ENCODE measurements around the gene CDCA3. TPM values are rescaled to one million over a fixed set of nuclear protein-coding genes. Genes with fewer than 3 reads are reported as not detected.
A peak's percentile ranks its signal among the peaks of the same experiment; 100 is the strongest.

Gene CDCA3
- total RNA-seq, 2 experiments from 2014 or later = 96.5 to 101 TPM

- Mint-ChIP-seq H3K4me3 (peak overlapping the region; percentile 85), H3K27ac (peak overlapping the region; percentile 73), H3K4me1 (peaks cover 50% of the 10 kb centered on the region), H3K9me3 (no peaks in the 10 kb centered on the region), H3K27me3 (no peaks in the 10 kb centered on the region), H3K36me3 (ENCODE audit: low read depth) (peaks cover 48% of the 10 kb centered on the region)
- CTCF ChIA-PET = interaction anchor here (1.4 to 8.6 kb wide), 3 partner anchors 15 to 18 kb away, joined by 6 to 161 read pairs (median 35); partner anchors contain the start of genes SPSB2 and TPI1
- DNase-seq = no peak
- POLR2A ChIA-PET = interaction anchor here (0.6 to 8.9 kb wide), 9 partner anchors 16 to 161 kb away, joined by 3 to 312 read pairs (median 37); partner anchors contain the start of genes C12orf57, CD4, COPS7A and MLF2
These were observed 1.0 kb downstream of the CDCA3 start for GRCh38 chr12:6849976-6850560.

GRCh38 chr12:6849427-6849826 is 1.7 kb downstream of the CDCA3 start:
- Mint-ChIP-seq H3K36me3 (ENCODE audit: low read depth) (peaks cover 49% of the 10 kb centered on the region), H3K4me1 (peaks cover 45% of the 10 kb centered on the region), H3K4me3 (peak overlapping the region; percentile 85), H3K27ac (peak overlapping the region; percentile 62), H3K9me3 (no peaks in the 10 kb centered on the region), H3K27me3 (no peaks in the 10 kb centered on the region)
- ChIA-PET CTCF (interaction anchor here (1.4 to 8.6 kb wide), 3 partner anchors 13 to 19 kb away, joined by 9 to 161 read pairs (median 35); partner anchors contain the start of genes SPSB2 and TPI1), POLR2A (interaction anchor here (0.6 to 8.9 kb wide), 6 partner anchors 15 to 96 kb away, joined by 3 to 312 read pairs (median 45); partner anchors contain the start of genes CD4, MLF2, SPSB2 and TPI1)
- no peak for DNase-seq

GRCh38 chr12:6847676-6848075 is 3.4 kb downstream of the CDCA3 start:
- H3K27ac Mint-ChIP-seq = no peak overlapping the region
- H3K36me3 Mint-ChIP-seq (ENCODE audit: low read depth) = peaks cover 46% of the 10 kb centered on the region
- peaks cover 30% of the 10 kb centered on the region for H3K4me1 Mint-ChIP-seq
- CTCF ChIA-PET = interaction anchor here (1.4 kb wide), 1 partner anchor 12 kb away, joined by 9 read pairs; no protein-coding TSS in a partner anchor
- H3K9me3 Mint-ChIP-seq = no peaks in the 10 kb centered on the region
- no peak for DNase-seq
- no peaks in the 10 kb centered on the region for H3K27me3 Mint-ChIP-seq
- no peak overlapping the region for H3K4me3 Mint-ChIP-seq
- POLR2A ChIA-PET = interaction anchor here (1.0 to 8.9 kb wide), 2 partner anchors 8 to 20 kb away, joined by 5 to 312 read pairs; partner anchors contain the start of genes SPSB2 and TPI1

GRCh38 chr12:6846316-6846869 is 4.7 kb downstream of the CDCA3 start:
- Mint-ChIP-seq H3K36me3 (ENCODE audit: low read depth) (peaks cover 46% of the 10 kb centered on the region), H3K27ac (no peak overlapping the region), H3K4me3 (no peak overlapping the region), H3K9me3 (no peaks in the 10 kb centered on the region), H3K4me1 (peaks cover 28% of the 10 kb centered on the region), H3K27me3 (no peaks in the 10 kb centered on the region)
- POLR2A ChIA-PET = no interaction called here
- DNase-seq = no peak
- CTCF ChIA-PET = interaction anchor here (0.6 kb wide), 1 partner anchor 166 kb away, joined by 3 read pairs; no protein-coding TSS in a partner anchor

GRCh38 chr12:6845395-6845794 is 5.7 kb downstream of the CDCA3 start:
- H3K4me3 Mint-ChIP-seq = no peak overlapping the region
- ChIA-PET CTCF (interaction anchor here (0.6 to 2.5 kb wide), 3 partner anchors 9 to 165 kb away, joined by 3 to 8 read pairs (median 5); no protein-coding TSS in a partner anchor), POLR2A (interaction anchor here (1.2 to 2.5 kb wide), 3 partner anchors 11 to 21 kb away, joined by 3 to 10 read pairs (median 3); partner anchors contain the start of gene TPI1)
- H3K27me3 Mint-ChIP-seq = no peaks in the 10 kb centered on the region
- no peak for DNase-seq
- H3K27ac Mint-ChIP-seq = no peak overlapping the region
- no peaks in the 10 kb centered on the region for H3K9me3 Mint-ChIP-seq
- H3K36me3 Mint-ChIP-seq (ENCODE audit: low read depth) = peaks cover 41% of the 10 kb centered on the region
- H3K4me1 Mint-ChIP-seq = peaks cover 23% of the 10 kb centered on the region

GRCh38 chr12:6843118-6843902 is 7.8 kb downstream of the CDCA3 start:
- H3K9me3 Mint-ChIP-seq = no peaks in the 10 kb centered on the region
- H3K36me3 Mint-ChIP-seq (ENCODE audit: low read depth) = peaks cover 26% of the 10 kb centered on the region
- CTCF ChIA-PET = interaction anchor here (0.7 to 2.5 kb wide), 4 partner anchors 9 to 26 kb away, joined by 3 to 17 read pairs (median 7); no protein-coding TSS in a partner anchor
- no peaks in the 10 kb centered on the region for H3K27me3 Mint-ChIP-seq
- POLR2A ChIA-PET = interaction anchor here (0.6 to 2.5 kb wide), 5 partner anchors 9 to 26 kb away, joined by 3 to 10 read pairs (median 4); partner anchors contain the start of gene TPI1
- no peak for DNase-seq
- peaks cover 4% of the 10 kb centered on the region for H3K4me1 Mint-ChIP-seq
- H3K27ac Mint-ChIP-seq = no peak overlapping the region
- no peak overlapping the region for H3K4me3 Mint-ChIP-seq

- Mint-ChIP-seq H3K4me1 (no peaks in the 10 kb centered on the region), H3K4me3 (no peak overlapping the region), H3K9me3 (no peaks in the 10 kb centered on the region), H3K36me3 (ENCODE audit: low read depth) (peaks cover 16% of the 10 kb centered on the region), H3K27me3 (no peaks in the 10 kb centered on the region), H3K27ac (no peak overlapping the region)
- no peak for DNase-seq
- CTCF ChIA-PET = interaction anchor here (1.1 to 1.4 kb wide), 2 partner anchors 9 to 17 kb away, joined by 3 to 5 read pairs; no protein-coding TSS in a partner anchor
- POLR2A ChIA-PET = interaction anchor here (1.2 to 1.7 kb wide), 2 partner anchors 9 to 90 kb away, joined by 3 to 7 read pairs; partner anchors contain the start of genes CDCA3 and USP5
These were observed 9.0 kb downstream of the CDCA3 start for GRCh38 chr12:6842075-6842474.

- ChIA-PET POLR2A (interaction anchor here (1.0 to 2.5 kb wide), 6 partner anchors 10 to 88 kb away, joined by 3 to 19 read pairs (median 5); partner anchors contain the start of genes CDCA3, P3H3 and USP5), CTCF (interaction anchor here (0.6 to 1.2 kb wide), 2 partner anchors 29 to 97 kb away, joined by 3 read pairs; no protein-coding TSS in a partner anchor)
- H3K4me1 Mint-ChIP-seq = no peaks in the 10 kb centered on the region
- no peak within 1 kb of the TSS for H3K4me3 Mint-ChIP-seq
- H3K36me3 Mint-ChIP-seq (ENCODE audit: low read depth) = peaks cover 6% of the 10 kb centered on the region
- no peak for DNase-seq
- H3K9me3 Mint-ChIP-seq = no peaks in the 10 kb centered on the region
- H3K27ac Mint-ChIP-seq = no peak within 1 kb of the TSS
- H3K27me3 Mint-ChIP-seq = no peaks in the 10 kb centered on the region
These were observed 10.1 kb downstream of the CDCA3 start, which contains the start of gene GNB3 for GRCh38 chr12:6840761-6841515. Gene GNB3 (plus strand): TSS chr12:6840925. CDS start chr12:6841288, 363 bp downstream.

GRCh38 chr12:6840330-6840729 is 10.8 kb downstream of the CDCA3 start:
- no peak for DNase-seq
- ChIA-PET POLR2A (interaction anchor here (0.7 to 2.5 kb wide), 6 partner anchors 8 to 108 kb away, joined by 3 to 19 read pairs (median 4); partner anchors contain the start of genes CDCA3, P3H3 and USP5), CTCF (interaction anchor here (0.6 kb wide), 1 partner anchor 97 kb away, joined by 3 read pairs; no protein-coding TSS in a partner anchor)
- peaks cover 4% of the 10 kb centered on the region for H3K36me3 Mint-ChIP-seq (ENCODE audit: low read depth)
- no peaks in the 10 kb centered on the region for H3K9me3 Mint-ChIP-seq
- no peak overlapping the region for H3K27ac Mint-ChIP-seq
- H3K4me3 Mint-ChIP-seq = no peak overlapping the region
- H3K4me1 Mint-ChIP-seq = peaks cover 4% of the 10 kb centered on the region
- no peaks in the 10 kb centered on the region for H3K27me3 Mint-ChIP-seq

- Mint-ChIP-seq H3K27me3 (no peaks in the 10 kb centered on the region), H3K9me3 (no peaks in the 10 kb centered on the region), H3K27ac (no peak overlapping the region), H3K36me3 (ENCODE audit: low read depth) (no peaks in the 10 kb centered on the region), H3K4me3 (no peak overlapping the region), H3K4me1 (peaks cover 7% of the 10 kb centered on the region)
- ChIA-PET CTCF (interaction anchor here (0.6 to 1.1 kb wide), 3 partner anchors 13 to 178 kb away, joined by 3 to 4 read pairs (median 3); partner anchors contain the start of genes LPCAT3 and USP5), POLR2A (interaction anchor here (0.7 to 2.5 kb wide), 6 partner anchors 9 to 107 kb away, joined by 3 to 19 read pairs (median 4); partner anchors contain the start of genes CDCA3, P3H3 and USP5)
- DNase-seq = no peak
These were observed 11.4 kb downstream of the CDCA3 start for GRCh38 chr12:6839482-6840201.

GRCh38 chr12:6838854-6839253 is 12.2 kb downstream of the CDCA3 start:
- peaks cover 2% of the 10 kb centered on the region for H3K27me3 Mint-ChIP-seq
- H3K36me3 Mint-ChIP-seq (ENCODE audit: low read depth) = no peaks in the 10 kb centered on the region
- no peak overlapping the region for H3K27ac Mint-ChIP-seq
- peaks cover 9% of the 10 kb centered on the region for H3K4me1 Mint-ChIP-seq
- no peaks in the 10 kb centered on the region for H3K9me3 Mint-ChIP-seq
- H3K4me3 Mint-ChIP-seq = no peak overlapping the region
- POLR2A ChIA-PET = interaction anchor here (1.4 to 2.5 kb wide), 3 partner anchors 9 to 13 kb away, joined by 5 to 19 read pairs (median 7); partner anchors contain the start of genes CDCA3, P3H3 and USP5
- CTCF ChIA-PET = interaction anchor here (0.6 to 1.1 kb wide), 3 partner anchors 13 to 179 kb away, joined by 3 to 4 read pairs (median 3); partner anchors contain the start of genes LPCAT3 and USP5
- DNase-seq = no peak
